K562 (cell line): ENCODE results near the gene ZNF865. TPM values are rescaled to one million over a fixed set of nuclear protein-coding genes. Genes with fewer than 3 reads are reported as not detected.

Source experiments
- AFF1 ChIP-seq, 2 experiments: fragments of 450-650 bp; IDR thresholded peaks; 2 replicates each; pipeline ENCODE4 v1.6.1; 2018; ENCODE audit warnings: mild to moderate bottlenecking in 2 of 2, low read depth in 1 of 2; ENCODE audit not compliant: partially characterized antibody in 2 of 2
- CC2D1A ChIP-seq: fragments of 450-650 bp; IDR thresholded peaks from 2 replicates; pipeline ENCODE4 v1.6.1; 2017; ENCODE audit warnings: mild to moderate bottlenecking
- HLTF ChIP-seq: fragments of 450-650 bp; IDR thresholded peaks from 2 replicates; pipeline ENCODE4 v1.6.1; 2016
- KLF1 ChIP-seq: fragments of 450-650 bp; IDR thresholded peaks from 2 replicates; pipeline ENCODE4 v1.6.1; 2016; ENCODE audit warnings: missing genetic modification characterization, missing compliant biosample characterization
- MED1 ChIP-seq: sonication (generic); formaldehyde crosslinking; IDR thresholded peaks from 2 replicates; pipeline ENCODE4 v1.8.1; 2023; ENCODE audit warnings: missing genetic modification reagents, borderline replicate concordance
- MIER1 ChIP-seq: fragments of 450-650 bp; IDR thresholded peaks from 2 replicates; pipeline ENCODE4 v1.6.1; 2016; ENCODE audit warnings: antibody characterized with exemption, mild to moderate bottlenecking, low read depth
- NCOA1 ChIP-seq: fragments of 450-650 bp; IDR thresholded peaks from 2 replicates; pipeline ENCODE4 v1.6.1; 2016; ENCODE audit warnings: low read depth
- POLR2G ChIP-seq: fragments of 200-400 bp; formaldehyde crosslinking; IDR thresholded peaks from 2 replicates; pipeline ENCODE4 v1.6.1; 2017; ENCODE audit warnings: low read depth, mild to moderate bottlenecking, antibody characterized with exemption, low read length, moderate library complexity
- POLR2H ChIP-seq: IDR thresholded peaks from 2 replicates; pipeline ENCODE4 v1.6.1; 2016; ENCODE audit warnings: missing genetic modification characterization, low read depth, mild to moderate bottlenecking, control low read depth, missing compliant biosample characterization, moderate library complexity
- RREB1 ChIP-seq: fragments of 250-450 bp; sonication (Bioruptor Pico); IDR thresholded peaks from 2 replicates; pipeline ENCODE4 v1.4.0; 2020
- SMAD3 ChIP-seq: fragments of 450-650 bp; formaldehyde crosslinking; conservative IDR thresholded peaks from 2 replicates; pipeline ENCODE4 v1.4.0; 2020; ENCODE audit warnings: mild to moderate bottlenecking
- ZNF146 ChIP-seq: IDR thresholded peaks from one replicate; pipeline ENCODE4 v1.6.1; 2018; ENCODE audit warnings: missing compliant biosample characterization; ENCODE audit not compliant: unreplicated experiment
- ZNF778 ChIP-seq: fragments of 450-650 bp; formaldehyde crosslinking; IDR thresholded peaks from 2 replicates; pipeline ENCODE4 v1.4.0; 2020; ENCODE audit warnings: mild to moderate bottlenecking, moderate library complexity
- polyA plus RNA-seq, 8 experiments: library from polyadenylated mRNA; depleted of rRNA in 4 of 8; stranded (reverse) in 5 of 8; unstranded in 3 of 8; fragments of >200 nt; fragmentation: Nextera tagmentation in 2 of 8; fragmentation: Illumina TruSeq in 1 of 8; extraction: Ambion mirVana in 2 of 8; extraction: Trizol in 1 of 8; gene quantifications; 2 replicates each; pipeline versions ENCODE4 v1.2.1 to v1.2.3, GENCODE V29; 2011 to 2014; ENCODE audit warnings: inconsistent platforms in 1 of 8, missing spikeins in 1 of 8
- total RNA-seq, 7 experiments: library from RNA; depleted of rRNA in 6 of 7; stranded (reverse); fragments of >200 nt in 6 of 7; fragmentation: Illumina TruSeq in 2 of 7; extraction: Trizol in 2 of 7; gene quantifications; 2 replicates each; pipeline versions ENCODE4 v1.2.1 to v1.2.3, GENCODE V29; 2011 to 2021; ENCODE audit warnings: low replicate concordance in 1 of 7

Gene ZNF865
- total and polyA plus RNA-seq, 9 of the 15 experiments (the other 6 are each of a cell fraction or from before 2014, with no cell fraction given): 0.40 to 18.8 (median 1.6) TPM; not detected in 2

GRCh38 chr19:55653651-55654322 lies 48.3 kb downstream of the ZNF865 start (continued):
- TF ChIP-seq AFF1 (IDR thresholded peaks at IDR 0.05; ENCODE audit: low read depth in 1 of 2, partially characterized antibody in 2 of 2) (peak; percentile 41 to 56), POLR2H (tag) (0 out of 2 replicates have a peak, but pooled peaks have one; percentile 52), NCOA1 (peak; percentile 87), CC2D1A (peak; percentile 73; the same call in 1 of the 2 replicates), MED1 (CRISPR knock-in tag) (no peak), POLR2G (peak; percentile 85), ZNF146 (no peak), SMAD3 (CRISPR knock-in tag) (no peak), ZNF778 (no peak), RREB1 (0 out of 2 replicates have a peak, but pooled peaks have one; percentile 28), HLTF (no peak; the same call in 1 of the 2 replicates), MIER1 (no peak), KLF1 (tag) (peak; percentile 71)
